Calu3 (cell line): ENCODE results near the gene C1R. TPM values are rescaled to one million over a fixed set of nuclear protein-coding genes. Genes with fewer than 3 reads are reported as not detected.

Source experiments
- BruUV-seq: library from RNA; stranded (reverse); fragments of 400-500 nt; replicated peaks from 2 replicates; lab custom pipeline; 2021; lab: Mats Ljungman, UMichigan
- CTCF ChIA-PET: fragments of 300-600 bp; sonication (Branson Sonifier 250); formaldehyde crosslinking; loops from one replicate; lab custom pipeline; 2022; ENCODE audit warnings: antibody characterized with exemption; lab: Charles Lee
- DNase-seq: peaks from one replicate; pipeline ENCODE4 v3.0.0; 2022
- H3K27ac Mint-ChIP-seq: one replicate; pipeline ENCODE4 v1.8.0; 2022; ENCODE audit warnings: mixed read lengths; ENCODE audit not compliant: unreplicated experiment
- H3K27me3 Mint-ChIP-seq: one replicate; pipeline ENCODE4 v1.8.0; 2022; ENCODE audit warnings: mixed read lengths; ENCODE audit not compliant: unreplicated experiment
- H3K36me3 Mint-ChIP-seq: one replicate; pipeline ENCODE4 v1.8.0; 2022; ENCODE audit warnings: mild to moderate bottlenecking, moderate library complexity, mixed read lengths; ENCODE audit not compliant: insufficient read depth, unreplicated experiment
- H3K4me1 Mint-ChIP-seq: one replicate; pipeline ENCODE4 v1.8.0; 2022; ENCODE audit warnings: mild to moderate bottlenecking, low read depth, mixed read lengths; ENCODE audit not compliant: unreplicated experiment
- H3K4me3 Mint-ChIP-seq: one replicate; pipeline ENCODE4 v1.8.0; 2022; ENCODE audit warnings: mild to moderate bottlenecking, low read depth, moderate library complexity, mixed read lengths; ENCODE audit not compliant: unreplicated experiment
- H3K9me3 Mint-ChIP-seq: one replicate; pipeline ENCODE4 v1.8.0; 2022; ENCODE audit warnings: low read depth, mixed read lengths; ENCODE audit not compliant: unreplicated experiment
- intact Hi-C: fragments of 100-400 bp; cut with micrococcal nuclease; formaldehyde crosslinking; loops from one replicate; pipeline ENCODE4 v1.10.0; 2022; ENCODE audit not compliant: unreplicated experiment
- total RNA-seq: library from RNA; stranded (reverse); gene quantifications from 2 replicates; pipeline ENCODE4 v1.2.3, GENCODE V29; 2022
- TF ChIP-seq, protein P1 (sequence below): fragments of 200-600 bp; IDR thresholded peaks from one replicate; pipeline ENCODE4 v1.8.0; 2022; ENCODE audit warnings: antibody characterized with exemption; ENCODE audit not compliant: unreplicated experiment

C1R gene
- total RNA-seq, 1 experiment from 2014 or later: 7.6 TPM

DNA sequence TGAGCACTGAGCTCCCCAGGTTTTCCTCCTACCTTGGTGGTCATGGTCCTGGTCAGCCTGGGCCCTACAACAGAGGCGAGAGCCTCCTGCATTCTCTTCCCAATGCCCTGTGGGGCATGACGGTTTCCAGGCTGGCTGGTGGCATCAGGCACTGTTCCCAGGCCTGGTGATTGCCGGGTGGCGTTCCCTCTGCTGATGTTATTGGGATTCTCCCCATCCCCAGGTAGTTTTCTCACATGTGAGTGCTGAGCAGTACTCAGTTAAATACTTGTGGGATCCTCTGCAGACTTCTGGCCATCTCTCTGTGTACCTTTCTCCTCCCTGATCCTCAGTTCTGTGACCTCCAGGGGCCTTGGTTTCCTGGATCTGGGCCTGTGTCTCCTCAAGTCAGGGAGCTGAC is 15.8 kb downstream of the C1R start:
- H3K36me3 Mint-ChIP-seq: no peaks in the 10 kb centered on the region
- no TSS peak for BruUV-seq
- CTCF ChIA-PET: interaction anchor here (0.6 kb wide), 1 partner anchor 66 kb away, joined by 4 read pairs; no protein-coding TSS in a partner anchor
- H3K9me3 Mint-ChIP-seq: no peaks in the 10 kb centered on the region
- intact Hi-C loops: no loop called here
- no peak overlapping the region for H3K27ac Mint-ChIP-seq
- no peak overlapping the region for H3K4me3 Mint-ChIP-seq
- TF ChIP-seq, protein P1, sequence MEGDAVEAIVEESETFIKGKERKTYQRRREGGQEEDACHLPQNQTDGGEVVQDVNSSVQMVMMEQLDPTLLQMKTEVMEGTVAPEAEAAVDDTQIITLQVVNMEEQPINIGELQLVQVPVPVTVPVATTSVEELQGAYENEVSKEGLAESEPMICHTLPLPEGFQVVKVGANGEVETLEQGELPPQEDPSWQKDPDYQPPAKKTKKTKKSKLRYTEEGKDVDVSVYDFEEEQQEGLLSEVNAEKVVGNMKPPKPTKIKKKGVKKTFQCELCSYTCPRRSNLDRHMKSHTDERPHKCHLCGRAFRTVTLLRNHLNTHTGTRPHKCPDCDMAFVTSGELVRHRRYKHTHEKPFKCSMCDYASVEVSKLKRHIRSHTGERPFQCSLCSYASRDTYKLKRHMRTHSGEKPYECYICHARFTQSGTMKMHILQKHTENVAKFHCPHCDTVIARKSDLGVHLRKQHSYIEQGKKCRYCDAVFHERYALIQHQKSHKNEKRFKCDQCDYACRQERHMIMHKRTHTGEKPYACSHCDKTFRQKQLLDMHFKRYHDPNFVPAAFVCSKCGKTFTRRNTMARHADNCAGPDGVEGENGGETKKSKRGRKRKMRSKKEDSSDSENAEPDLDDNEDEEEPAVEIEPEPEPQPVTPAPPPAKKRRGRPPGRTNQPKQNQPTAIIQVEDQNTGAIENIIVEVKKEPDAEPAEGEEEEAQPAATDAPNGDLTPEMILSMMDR: no peak
- no peak for DNase-seq
- no peaks in the 10 kb centered on the region for H3K4me1 Mint-ChIP-seq
- H3K27me3 Mint-ChIP-seq: peaks cover 54% of the 10 kb centered on the region

DNA sequence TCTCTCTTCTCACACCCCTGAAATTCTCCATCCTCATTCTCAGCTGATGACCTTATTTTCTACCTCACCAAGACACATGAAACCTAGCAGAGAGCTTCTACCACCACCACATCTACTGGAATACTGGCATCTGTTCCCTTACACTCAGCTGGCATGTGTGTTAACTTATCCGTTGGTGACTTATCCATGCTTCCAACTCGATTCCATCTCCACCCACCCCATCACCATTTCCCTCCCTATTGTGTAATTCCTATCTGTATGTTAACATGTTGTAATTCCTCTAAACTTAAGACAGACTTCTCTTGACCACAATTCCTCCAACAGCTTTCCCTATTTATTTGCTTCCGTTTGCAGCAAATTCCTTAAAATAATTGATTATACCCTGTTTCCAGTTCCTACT is 16.3 kb downstream of the C1R start:
- no peak for DNase-seq

DNA sequence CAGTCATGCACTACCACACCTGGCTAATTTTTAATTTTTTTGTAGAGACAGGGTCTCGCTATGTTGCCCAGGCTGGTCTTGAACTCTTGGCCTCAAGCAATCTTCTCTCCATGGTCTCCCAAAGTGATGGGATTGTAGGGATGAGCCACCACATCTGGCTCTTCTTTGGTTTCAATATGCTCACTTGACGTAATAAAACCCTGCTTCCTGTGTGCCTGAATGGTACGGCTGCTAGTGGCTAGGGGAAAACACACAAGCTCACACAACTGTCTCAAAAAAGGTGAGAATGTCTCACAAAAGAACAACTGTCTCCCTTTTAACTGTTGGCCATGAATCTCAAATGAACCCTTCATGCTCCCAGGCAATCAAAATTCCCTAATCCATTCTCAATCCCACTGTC is 16.7 kb downstream of the C1R start:
- no peaks in the 10 kb centered on the region for H3K4me1 Mint-ChIP-seq
- H3K27ac Mint-ChIP-seq: no peak overlapping the region
- CTCF ChIA-PET: no interaction called here
- no peak overlapping the region for H3K4me3 Mint-ChIP-seq
- BruUV-seq: no TSS peak
- no peak for DNase-seq
- intact Hi-C loops: no loop called here
- H3K9me3 Mint-ChIP-seq: no peaks in the 10 kb centered on the region
- H3K27me3 Mint-ChIP-seq: peaks cover 54% of the 10 kb centered on the region
- TF ChIP-seq, protein P1: no peak
- H3K36me3 Mint-ChIP-seq: no peaks in the 10 kb centered on the region

More for the DNA sequence above, 16.3 kb downstream of the C1R start:
- Mint-ChIP-seq H3K27ac (no peak overlapping the region), H3K4me3 (no peak overlapping the region), H3K36me3 (no peaks in the 10 kb centered on the region), H3K27me3 (peaks cover 54% of the 10 kb centered on the region), H3K9me3 (no peaks in the 10 kb centered on the region), H3K4me1 (no peaks in the 10 kb centered on the region)
- TF ChIP-seq, protein P1: no peak
- CTCF ChIA-PET: interaction anchor here (0.6 kb wide), 1 partner anchor 66 kb away, joined by 4 read pairs; no protein-coding TSS in a partner anchor
- intact Hi-C loops: no loop called here
- BruUV-seq: no TSS peak

DNA sequence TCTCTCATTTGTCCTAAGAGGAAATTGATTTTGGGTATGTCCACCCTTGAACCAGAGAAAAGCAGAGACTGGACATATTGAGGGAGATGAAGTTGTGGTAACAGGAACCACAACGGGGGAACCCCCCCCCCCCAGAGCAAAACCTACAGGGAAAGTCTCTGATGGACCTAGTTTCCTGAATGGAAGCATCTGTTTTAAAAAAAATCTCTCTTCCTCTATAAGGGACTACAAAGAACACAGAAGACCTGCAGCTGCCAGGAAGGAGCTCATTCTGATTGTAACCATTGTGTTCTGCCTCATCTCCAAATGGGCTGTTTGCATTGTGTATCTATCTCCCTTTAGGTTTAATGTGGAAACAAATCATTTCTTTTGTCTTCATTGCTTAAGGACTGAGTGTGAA is 18.3 kb downstream of the C1R start:
- no TSS peak for BruUV-seq
- H3K4me1 Mint-ChIP-seq: peaks cover 6% of the 10 kb centered on the region

More for the DNA sequence above, 18.3 kb downstream of the C1R start:
- Mint-ChIP-seq H3K27me3 (peaks cover 54% of the 10 kb centered on the region), H3K36me3 (no peaks in the 10 kb centered on the region), H3K9me3 (no peaks in the 10 kb centered on the region), H3K4me3 (no peak overlapping the region), H3K27ac (no peak overlapping the region)
- DNase-seq: no peak
- CTCF ChIA-PET: no interaction called here
- intact Hi-C loops: no loop called here
- TF ChIP-seq, protein P1: no peak
